GM19240 (cell line): ENCODE results near the gene METTL21A.

Experiments
- DNase-seq: peaks from one replicate; pipeline ENCODE4 v3.0.0; 2011; ENCODE audit warnings: low spot score; ENCODE audit not compliant: insufficient read length

Gene METTL21A

DNA sequence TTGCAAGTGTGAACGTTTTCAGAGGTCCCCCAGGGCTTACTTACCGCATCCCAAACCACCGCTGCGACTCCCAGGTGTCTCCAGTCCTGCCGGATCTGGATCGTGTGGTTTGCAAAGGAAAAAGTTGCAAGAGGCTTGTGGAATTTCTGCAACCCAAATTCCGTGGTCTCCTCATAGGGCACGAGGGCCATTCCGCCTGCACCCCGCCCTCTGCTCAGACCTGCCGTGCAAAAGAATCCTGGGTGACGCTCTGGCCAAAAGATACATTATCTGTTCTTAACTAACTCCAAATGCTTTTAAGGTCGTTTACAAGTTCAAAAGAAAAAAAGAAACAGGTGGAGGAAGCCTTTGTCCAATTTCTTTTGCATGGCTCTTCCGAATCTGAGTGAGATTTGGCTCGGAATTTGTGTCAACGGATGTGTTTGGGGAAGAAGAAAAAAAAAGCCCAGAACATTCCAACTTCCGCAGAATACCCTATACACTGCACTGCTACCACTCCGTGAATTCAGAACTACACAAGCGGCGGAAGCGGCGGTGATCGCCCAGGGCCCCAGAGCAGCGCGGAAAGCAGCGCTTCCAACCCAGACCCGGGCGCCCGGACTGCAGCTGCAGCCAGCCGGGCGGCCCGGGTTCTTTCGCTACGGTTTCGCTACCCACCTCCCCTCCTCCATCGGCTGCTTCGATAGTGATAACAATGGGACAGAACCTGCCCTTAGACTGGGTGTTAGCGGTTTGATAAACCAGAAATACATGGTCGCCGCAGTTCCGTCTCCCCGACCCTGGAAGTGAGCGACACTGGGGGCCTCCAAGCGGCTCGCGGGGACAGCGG, 795 bp downstream of the METTL21A start:
- DNase-seq: peak; percentile 20

DNA sequence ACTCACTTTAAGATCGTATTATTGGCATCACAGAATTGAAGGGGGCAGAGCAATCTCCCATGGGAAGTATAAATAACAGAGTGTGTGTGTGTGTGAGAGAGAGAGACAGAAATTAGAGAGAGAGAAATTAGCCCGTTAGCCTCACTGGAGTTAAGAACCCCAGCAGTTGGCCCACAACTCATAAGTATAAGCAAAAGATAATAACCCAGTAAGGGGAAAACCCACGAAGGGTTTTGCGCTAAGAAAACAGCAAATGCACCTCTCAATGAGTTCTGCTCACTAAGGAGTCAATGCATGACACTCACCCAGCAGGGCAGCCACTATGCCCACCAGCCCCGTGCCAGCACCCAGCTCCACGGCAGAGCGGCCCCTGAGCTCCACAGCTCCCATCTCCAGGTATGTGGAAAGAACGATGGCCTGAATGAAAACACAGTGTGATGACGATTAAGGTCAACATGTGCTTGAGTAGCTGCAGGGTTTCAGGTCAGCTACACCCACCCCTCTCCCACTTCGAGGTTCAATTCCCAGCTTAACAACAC, 3.6 kb downstream of the METTL21A start:
- DNase-seq: no peak

DNA sequence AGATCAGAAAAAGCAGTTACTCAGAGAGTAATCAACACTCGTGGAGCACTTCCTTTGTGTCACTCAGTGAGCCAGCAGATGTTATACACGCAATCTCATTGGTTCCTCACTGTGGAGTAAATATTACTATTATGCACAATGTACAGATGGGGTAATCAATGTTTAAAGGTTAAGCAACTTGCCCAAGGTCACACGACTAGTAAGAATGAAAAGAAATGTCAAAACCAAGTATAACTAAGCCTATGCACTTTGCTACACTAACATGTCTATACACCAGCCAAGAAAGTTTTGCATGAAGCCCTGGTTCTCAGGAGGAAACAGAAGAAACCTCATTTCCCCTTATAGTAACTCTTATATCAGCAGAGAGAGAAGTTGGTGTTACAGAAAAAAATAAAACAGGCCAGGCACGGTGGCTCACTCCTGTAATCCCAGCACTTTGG, 5.4 kb downstream of the METTL21A start:
- no peak for DNase-seq

DNA sequence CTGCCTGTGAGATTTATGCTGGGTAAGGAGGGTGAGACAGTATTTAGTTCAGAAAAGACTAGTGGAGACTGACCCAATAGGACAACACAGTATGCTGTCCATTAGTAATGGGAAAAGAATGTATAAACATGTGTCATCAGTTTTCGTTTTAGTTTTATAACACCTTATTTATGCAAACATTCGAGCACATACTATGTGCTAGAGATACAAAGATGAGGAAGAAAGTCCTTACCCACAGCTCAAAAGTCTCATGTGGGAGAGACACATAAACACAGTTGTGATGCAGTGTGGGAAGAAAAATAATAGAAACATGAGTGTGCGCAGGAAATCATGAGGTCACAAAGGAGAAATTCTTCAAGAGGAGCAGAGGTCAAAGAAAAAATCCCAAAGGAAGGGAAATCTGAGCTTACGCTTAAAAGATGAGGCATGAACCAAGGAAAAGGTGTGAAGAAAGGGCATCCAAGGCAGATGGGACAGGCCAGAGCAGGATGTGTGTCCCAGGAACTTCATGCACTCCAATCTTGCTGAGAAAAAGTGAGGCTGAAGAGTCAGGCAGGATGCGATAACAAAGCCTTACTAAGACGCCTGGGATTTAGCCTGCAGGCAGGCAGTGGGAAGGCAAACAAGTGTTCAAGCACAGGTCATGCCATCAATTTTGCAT, 8.1 kb downstream of the METTL21A start:
- DNase-seq: no peak

DNA sequence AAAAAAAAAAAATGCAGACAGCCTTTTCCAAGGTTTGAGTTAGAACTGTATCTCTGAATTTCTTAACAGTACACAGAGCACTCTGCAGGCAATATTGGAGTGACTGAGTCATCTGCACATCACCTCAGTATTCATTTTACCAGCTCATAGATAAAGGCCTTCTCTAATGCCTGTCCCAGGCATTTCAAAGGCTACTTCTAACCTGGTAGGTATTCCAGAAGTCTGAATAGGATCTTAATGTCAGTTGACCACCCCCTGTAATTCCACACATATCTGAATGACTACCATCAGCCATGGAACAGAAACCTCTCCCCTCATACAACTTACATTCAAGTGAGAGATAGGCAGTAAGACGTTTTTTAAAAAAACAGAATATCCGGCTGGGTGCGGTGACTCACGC, 9.0 kb downstream of the METTL21A start:
- DNase-seq: no peak

DNA sequence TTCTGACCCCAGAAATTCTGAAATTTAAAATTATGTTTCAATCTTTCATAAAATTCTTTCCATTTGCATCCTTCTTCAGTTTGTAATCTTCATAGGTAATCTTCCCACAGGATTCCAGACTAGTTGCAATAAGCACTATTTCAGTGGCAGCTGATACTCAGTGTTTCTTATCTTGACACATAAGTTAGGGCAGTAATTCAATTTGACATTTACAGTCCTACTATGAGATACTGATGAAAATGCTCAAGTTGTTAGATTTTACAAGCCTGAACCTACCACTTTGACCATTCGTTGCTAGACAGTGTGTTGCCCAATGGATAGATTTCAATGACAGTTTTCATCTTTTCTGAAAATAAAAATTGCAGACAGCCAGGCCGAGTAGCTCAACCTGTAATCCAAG, 10.4 kb downstream of the METTL21A start:
- DNase-seq: no peak

DNA sequence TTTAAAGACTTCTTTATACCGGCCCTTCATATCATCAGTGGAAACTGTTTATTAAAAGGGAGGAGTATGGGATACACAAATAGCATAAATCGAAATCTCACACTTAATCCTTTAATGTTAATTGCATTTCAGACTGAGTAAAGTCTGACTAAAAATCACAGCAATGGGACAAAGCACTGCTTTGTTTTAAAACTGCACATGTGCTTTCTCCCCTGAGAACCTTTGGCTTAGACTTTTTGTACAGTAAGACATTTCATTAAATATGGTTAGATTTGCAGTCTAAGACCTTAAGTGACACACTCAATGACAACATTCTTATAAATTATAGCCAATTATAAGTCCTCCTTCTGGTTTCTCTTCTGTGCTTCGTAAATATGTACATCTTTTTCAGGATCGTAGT, 12.5 kb downstream of the METTL21A start:
- no peak for DNase-seq

DNA sequence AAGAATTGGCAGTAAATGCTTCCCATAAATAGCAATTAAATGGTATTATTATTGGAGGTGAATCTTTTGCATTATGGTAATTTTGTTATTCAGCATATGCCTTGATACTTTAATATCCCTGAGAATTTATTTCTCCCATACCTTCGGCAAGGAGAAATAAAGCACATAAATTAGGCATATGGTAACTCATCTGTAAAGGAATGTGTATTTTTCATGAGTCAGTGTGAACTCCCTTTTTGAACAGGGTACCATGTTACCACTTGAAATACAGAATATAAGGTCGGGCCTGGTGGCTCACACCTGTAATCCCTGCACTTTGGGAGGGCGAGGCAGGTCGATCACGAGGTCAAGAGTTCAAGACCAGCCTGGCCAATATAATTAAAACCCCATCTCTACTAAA, 18.4 kb downstream of the METTL21A start:
- no peak for DNase-seq

DNA sequence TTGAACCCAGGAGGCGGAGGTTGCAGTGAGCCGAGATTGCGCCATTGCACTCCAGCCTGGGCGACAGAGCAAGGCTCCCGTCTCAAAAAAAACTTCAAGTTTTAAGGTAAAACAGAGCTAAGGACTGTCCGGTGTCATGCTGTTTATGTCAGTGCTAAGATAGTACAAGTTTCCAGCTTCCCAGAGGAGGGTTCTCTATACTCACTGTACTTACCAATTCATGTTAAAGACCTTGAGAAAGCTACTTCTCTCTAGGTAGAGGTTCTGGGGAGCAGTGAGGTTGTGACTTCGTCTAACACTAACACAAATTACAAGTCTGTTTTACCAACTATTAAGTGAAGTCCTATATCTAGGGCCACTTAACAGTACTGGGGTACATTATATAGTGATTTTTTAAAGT, 18.8 kb downstream of the METTL21A start:
- DNase-seq: no peak

DNA sequence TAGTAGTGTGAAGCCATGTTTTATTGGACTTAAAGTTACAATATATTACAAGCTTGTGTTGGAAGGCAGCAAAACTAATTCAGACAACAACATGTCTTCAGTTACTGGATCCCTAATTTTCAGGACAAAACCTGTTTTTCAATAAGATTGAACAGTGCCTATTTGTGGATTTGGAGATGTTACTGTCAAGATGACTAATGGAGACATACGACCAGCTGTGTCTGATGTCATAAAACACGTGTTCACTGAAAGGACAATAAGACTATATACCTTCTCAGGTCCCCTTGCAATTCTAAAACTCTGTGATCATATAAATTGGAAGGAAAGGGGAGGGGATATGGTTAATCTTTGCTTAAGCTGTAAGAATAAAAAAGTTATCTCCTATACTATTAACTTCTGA, 21.7 kb downstream of the METTL21A start:
- DNase-seq: no peak

DNA sequence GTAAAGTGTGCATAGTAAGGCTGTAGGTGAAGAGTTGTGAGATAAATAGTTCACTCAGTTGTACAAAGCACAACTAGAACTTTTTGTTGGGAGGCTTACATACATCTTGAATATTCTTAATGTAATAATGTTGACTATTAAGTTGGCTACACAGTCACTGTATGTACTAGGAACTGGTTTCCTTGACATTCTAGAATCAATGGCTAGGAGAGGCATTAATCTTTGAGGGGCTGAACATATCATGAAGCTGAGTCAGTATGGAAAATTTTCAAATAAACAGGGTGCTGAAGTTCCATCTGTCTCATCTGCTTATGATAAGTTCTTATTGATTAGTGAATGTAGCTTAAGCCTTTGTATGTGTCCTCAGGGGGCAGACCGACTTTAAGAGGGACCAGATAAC, 23.4 kb downstream of the METTL21A start:
- DNase-seq: no peak

DNA sequence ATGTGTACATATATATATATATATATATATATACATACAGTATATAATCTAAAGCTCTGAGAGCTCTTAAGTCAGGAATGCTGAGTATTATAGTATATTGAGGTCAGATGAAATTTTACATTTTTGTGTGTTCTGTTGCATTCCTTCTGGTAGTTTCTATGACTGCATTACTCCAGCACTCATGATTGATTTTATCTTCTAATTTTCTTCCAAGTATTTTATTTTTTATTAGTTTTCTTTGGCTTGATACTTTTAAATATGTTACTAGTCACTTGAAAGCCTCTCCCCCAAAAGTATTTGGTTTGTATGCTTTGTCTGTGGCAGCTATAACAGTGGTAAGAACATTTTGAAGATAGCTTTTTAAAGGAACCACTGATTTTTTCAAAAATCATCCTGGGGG, 25.0 kb downstream of the METTL21A start:
- DNase-seq: no peak

DNA sequence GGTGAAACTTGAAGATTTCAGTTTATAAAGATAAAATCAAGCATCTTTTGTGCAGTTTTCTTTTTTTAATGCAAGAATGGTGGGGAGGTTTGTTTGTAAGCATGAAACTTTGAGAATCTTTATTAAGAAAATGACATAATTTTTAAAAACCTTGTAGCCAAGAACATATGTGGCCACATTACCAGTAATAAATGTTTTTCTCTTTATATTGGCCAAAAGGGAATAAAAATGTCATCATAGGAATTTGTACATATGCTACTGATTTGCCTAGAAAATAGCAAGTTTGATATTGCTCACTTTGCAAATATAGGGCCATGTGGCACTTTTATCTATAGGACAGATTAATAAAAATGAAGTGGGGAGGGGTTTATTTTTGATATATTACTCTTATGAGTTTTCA, 25.6 kb downstream of the METTL21A start:
- DNase-seq: no peak

DNA sequence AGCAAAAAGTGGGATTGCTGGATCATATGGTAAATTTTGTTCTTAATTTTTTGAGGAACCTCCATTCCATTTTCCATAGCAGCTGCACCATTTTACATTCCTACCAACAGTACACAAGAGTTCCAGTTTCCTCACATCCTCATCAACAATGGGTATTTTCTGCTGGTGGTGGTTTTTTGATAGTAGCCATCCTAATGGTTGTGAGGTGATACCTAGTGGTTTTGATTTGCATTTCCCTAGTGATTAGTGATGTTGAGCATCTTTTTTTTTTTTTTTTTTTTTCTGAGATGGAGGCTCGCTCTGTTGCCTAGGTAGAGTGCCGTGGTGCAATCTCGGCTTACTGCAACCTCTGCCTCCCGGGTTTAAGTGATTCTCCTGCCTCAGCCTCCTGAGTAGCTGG, 30.5 kb downstream of the METTL21A start:
- no peak for DNase-seq

DNA sequence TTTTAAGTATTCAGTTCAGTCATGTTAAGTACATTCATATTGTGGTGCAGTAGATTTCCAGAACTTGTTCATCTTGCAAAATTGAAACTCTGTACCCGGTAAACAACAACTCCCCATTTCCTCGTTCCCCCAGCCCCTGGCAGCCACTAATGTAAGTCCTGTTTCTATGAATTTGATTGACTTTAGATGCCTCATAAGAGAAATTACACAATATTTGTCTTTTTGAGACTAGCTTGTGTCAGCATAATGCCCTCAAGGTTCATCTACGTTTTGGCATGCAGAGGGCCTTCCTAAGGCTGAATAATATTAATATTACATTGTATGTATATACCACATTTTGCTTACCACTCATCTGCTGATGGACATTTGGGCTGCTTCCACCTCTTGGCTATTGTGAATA, 30.9 kb downstream of the METTL21A start:
- no peak for DNase-seq

DNA sequence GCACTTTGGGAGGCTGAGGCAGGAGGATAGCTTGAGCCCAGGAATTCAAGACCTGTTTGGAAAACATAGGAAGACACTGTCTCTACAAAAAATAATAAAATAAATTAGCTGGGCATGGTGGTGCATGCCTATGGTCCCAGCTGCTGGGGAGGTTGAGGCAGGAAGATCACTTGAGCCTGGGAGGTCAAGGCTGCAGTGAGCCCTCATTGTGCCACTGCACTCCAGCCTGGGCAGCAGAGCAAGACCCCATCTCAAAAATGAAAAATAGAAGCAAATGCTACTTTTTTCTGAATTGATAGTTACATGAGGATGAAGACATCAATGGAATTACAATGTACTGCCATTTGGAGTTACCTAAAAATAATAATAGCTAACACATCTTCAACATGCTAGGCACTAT, 31.9 kb downstream of the METTL21A start:
- no peak for DNase-seq

DNA sequence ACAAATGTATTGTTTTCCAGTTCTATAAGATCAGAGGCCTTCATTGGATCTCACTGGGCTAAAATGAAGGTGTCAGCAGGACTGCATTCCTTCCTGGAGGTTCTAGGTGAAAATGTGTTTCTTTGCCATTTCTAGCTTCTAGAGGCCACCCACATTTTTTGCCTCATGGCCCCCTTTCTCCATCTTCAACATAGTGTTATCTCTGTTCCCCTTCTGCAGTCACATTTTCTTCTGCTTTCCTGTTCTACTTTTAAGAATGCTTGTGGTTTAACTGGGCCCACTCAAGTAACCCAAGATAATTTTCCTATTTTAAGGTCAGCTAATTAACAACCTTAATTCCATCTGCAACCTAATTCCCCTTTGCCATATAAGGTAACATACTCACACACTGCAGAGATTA, 36.1 kb downstream of the METTL21A start:
- no peak for DNase-seq

DNA sequence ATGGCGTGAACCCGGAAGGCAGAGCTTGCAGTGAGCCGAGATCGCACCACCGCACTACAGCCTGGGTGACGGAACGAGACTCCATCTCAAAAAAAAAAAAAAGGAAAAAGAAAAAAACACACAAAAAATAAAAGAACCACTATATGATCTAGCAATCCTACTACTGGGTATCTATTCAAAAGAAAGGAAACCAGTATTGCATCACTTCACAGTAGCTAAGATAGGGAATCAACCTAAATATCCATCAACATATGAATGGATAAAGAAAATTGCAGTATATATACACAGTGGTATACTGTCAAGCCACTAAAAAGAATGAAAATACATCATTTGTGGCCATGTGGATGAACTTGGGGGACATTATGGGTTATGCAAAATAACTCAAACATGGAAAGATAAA, 37.9 kb downstream of the METTL21A start:
- DNase-seq: no peak

DNA sequence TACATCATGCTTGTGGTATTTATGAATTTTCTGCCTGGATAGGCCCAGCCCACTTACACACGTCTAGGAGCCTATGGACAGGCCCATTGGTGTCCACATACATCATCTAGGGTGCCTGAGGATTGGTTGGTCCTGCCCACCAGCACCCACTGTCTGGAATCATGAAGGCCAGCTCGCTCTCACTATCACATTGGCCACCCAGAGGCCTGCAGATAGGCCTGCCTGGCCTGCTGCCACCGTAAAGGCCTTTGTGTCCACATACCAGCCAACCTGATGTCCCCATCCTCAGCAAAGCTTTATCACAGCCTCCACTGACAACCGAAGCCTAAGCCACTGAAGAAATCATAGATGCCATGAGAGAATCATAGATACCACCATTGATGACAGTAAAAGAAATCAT, 40.2 kb downstream of the METTL21A start:
- DNase-seq: no peak

DNA sequence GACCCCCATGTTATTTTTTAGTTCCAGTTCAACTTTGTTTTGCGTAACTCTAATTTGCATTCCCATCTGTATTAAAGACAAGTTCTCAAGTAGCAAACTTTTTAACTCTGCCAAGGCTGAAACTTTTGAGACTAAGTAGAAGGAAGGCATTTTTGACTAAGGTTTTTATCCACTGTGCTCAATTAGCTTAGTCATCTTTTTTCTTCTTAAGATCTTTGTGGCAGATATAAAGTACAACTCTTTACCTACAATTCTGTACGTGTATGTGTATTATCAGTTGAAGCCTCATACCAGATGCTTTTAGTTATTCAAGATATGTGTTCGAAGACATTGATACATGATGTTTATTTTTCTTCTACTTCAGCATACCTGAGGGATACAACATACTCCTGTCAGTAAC, 53.8 kb downstream of the METTL21A start:
- DNase-seq: no peak

DNA sequence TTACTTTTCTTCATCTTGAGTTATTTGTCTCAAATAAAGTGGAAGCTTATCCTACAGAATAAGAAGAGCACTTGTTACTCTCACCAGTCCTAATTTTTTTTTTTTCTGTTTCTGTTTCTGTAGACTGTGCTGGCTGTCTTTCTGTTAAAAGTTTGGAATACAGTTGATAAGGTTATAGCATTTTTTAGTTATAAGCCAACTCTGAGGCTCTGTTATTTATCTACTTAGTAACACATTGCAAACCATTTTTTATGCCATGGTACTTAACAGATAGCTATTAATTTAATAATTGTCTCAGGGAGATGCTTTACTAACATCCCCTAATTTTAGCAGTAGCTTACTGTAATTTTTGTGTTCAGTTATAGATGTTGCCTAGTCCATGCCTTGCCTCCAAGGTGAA, 57.5 kb downstream of the METTL21A start:
- no peak for DNase-seq

DNA sequence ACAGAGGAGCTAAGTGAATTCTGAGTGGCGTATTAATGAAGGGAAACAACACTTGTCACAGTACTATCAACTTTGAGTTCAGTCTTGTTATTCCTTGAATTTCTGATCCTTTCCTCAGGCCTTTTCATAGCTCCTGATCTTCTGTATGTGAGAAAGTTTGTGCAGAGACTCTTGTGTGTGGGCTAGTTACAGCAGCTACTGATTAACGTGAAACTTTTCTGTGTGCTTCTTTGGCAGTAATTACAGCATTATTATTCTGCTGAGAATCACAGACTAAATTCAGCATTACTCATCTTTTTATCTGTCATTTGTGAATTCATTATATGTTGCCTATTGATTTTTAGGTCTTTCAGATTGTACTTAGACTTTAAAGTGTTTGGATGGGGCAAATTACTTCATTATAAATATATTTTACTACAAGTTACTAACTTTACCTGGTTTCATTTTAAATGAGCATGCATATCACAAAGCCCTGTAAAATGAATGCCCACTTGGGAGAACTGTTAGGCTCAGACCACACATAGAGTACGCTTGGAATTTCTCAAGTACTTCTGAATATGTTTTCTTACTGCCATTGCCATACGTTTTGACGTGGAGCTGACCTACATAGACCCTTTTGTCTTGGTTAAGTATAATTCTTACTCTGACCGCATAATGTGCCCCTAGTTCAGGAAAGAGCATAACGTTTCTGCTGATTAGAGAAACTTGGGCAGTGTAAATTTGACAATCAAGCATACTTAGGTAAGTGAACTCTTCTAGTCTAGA, 59.3 kb downstream of the METTL21A start:
- no peak for DNase-seq
